GM10248 (cell line): ENCODE results near the gene FBXO21.
"Not testable (repeated sequence)": the region's sequence is repeated elsewhere in the genome, so short reads cannot be mapped to it uniquely, and the experiment has no call there.

Source experiments
- CTCF ChIA-PET: fragments of 300-600 bp; sonication (Branson Sonifier 250); formaldehyde crosslinking; extraction: SDS; loops from one replicate; lab custom pipeline; 2021; ENCODE audit warnings: antibody characterized with exemption; lab: Yijun Ruan, JAX
- POLR2A ChIA-PET: fragments of 350-650 bp; sonication (Branson Sonifier 250); formaldehyde crosslinking; extraction: SDS; loops from one replicate; lab custom pipeline; 2020; ENCODE audit warnings: antibody characterized with exemption; lab: Yijun Ruan, JAX
- DNase-seq: peaks from one replicate; pipeline ENCODE4 v3.0.0; 2012; ENCODE audit errors: extremely low spot score
- CTCF ChIP-seq: IDR thresholded peaks from 2 replicates; pipeline ENCODE4 v1.5.1; 2012; ENCODE audit warnings: mild to moderate bottlenecking, low read depth; ENCODE audit errors: extremely low read depth, missing control alignments, control extremely low read depth

FBXO21 gene

GRCh38 chr12:117207675-117208074 lies 17.4 kb upstream of the FBXO21 start:
- CTCF ChIA-PET = interaction anchor here (1.1 kb wide), 1 partner anchor 642 kb away, joined by 3 read pairs; no protein-coding TSS in a partner anchor
- TF ChIP-seq CTCF = no peak
- POLR2A ChIA-PET = no interaction called here
- DNase-seq = no peak

GRCh38 chr12:117202556-117202955 lies 12.3 kb upstream of the FBXO21 start:
- TF ChIP-seq CTCF = no peak
- POLR2A ChIA-PET = no interaction called here
- CTCF ChIA-PET = interaction anchor here (1.3 to 3.1 kb wide), 5 partner anchors 8 to 648 kb away, joined by 3 to 18 read pairs (median 6); no protein-coding TSS in a partner anchor
- no peak for DNase-seq

- no peak for DNase-seq
- TF ChIP-seq CTCF = no peak
- CTCF ChIA-PET = interaction anchor here (1.1 to 3.1 kb wide), 7 partner anchors 9 to 648 kb away, joined by 3 to 18 read pairs (median 5); no protein-coding TSS in a partner anchor
- POLR2A ChIA-PET = no interaction called here
Observed at GRCh38 chr12:117202033-117202432, 11.8 kb upstream of the FBXO21 start.

GRCh38 chr12:117199956-117200744 lies 9.9 kb upstream of the FBXO21 start:
- CTCF ChIA-PET = interaction anchor here (0.6 to 1.8 kb wide), 5 partner anchors 13 to 1177 kb away, joined by 3 to 8 read pairs (median 3); partner anchors contain the start of gene SUDS3
- POLR2A ChIA-PET, DNase-seq: not testable (repeated sequence)

GRCh38 chr12:117196334-117196733 lies 6.1 kb upstream of the FBXO21 start:
- DNase-seq, POLR2A ChIA-PET: not testable (repeated sequence)
- CTCF ChIA-PET = interaction anchor here (1.6 kb wide), 1 partner anchor 661 kb away, joined by 4 read pairs; no protein-coding TSS in a partner anchor

- CTCF ChIA-PET, DNase-seq, POLR2A ChIA-PET: not testable (repeated sequence)
Observed at GRCh38 chr12:117195027-117195426, 4.8 kb upstream of the FBXO21 start.

- POLR2A ChIA-PET = no interaction called here
- CTCF ChIA-PET = no interaction called here
- no peak for DNase-seq
- TF ChIP-seq CTCF = no peak
Observed at GRCh38 chr12:117193903-117194302, 3.6 kb upstream of the FBXO21 start.

- DNase-seq, POLR2A ChIA-PET, CTCF ChIA-PET: not testable (repeated sequence)
Observed at GRCh38 chr12:117192581-117192980, 2.3 kb upstream of the FBXO21 start.

GRCh38 chr12:117192057-117192456 lies 1.8 kb upstream of the FBXO21 start:
- no peak for DNase-seq
- no peak for TF ChIP-seq CTCF
- ChIA-PET CTCF (interaction anchor here (0.9 kb wide), 1 partner anchor 13 kb away, joined by 3 read pairs; no protein-coding TSS in a partner anchor), POLR2A (no interaction called here)
